CD4-positive, alpha-beta T cell treated with Interleukin-17A for 4 hours (primary cell): Measurements from ENCODE around the gene MBD3L1.

ENCODE experiments used
- DNase-seq: peaks from one replicate; pipeline ENCODE4 v3.0.0-alpha.2; 2020; ENCODE audit warnings: mixed read lengths

MBD3L1 gene

GRCh38 chr19:8881512-8881911, 49.3 kb downstream of the MBD3L1 start:
- DNase-seq: no peak

- DNase-seq: no peak
Measured at GRCh38 chr19:8884416-8884815, 52.2 kb downstream of the MBD3L1 start.

DNA sequence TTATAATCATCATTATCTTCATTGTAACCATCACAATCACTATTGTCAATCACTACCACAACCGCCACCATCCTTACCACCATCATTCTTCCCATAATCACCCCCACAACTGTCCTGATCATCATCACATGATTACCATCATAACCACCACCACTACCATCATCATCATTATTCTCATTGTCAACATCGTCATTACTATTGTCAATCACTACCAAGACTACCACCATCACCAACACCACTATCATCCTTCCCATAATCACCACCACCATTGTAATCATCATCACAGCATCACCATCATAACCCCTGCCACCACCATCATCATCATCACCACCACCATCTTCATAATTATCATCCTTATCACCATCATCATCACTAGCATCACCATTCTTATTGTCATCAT, 55.2 kb downstream of the MBD3L1 start:
- DNase-seq: no peak

DNA sequence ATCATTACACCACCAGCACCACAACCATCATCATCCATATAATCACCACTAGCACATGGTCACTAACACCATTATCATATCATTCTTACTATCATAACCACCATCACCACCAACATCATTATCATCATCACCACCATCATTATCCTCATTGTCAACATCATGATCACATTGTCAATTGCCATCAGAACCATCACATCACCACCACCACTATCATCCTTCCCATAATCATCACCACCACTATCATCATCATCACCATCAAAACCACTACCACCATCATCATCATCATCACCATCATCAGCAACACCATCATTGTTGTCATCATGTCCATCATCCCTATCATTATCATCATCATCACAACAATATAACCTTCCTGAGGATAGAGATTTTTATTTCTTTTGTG, 58.1 kb downstream of the MBD3L1 start:
- DNase-seq: no peak
